Measurements from ENCODE around the gene CHST8. TPM values are rescaled to one million over a fixed set of nuclear protein-coding genes. Genes with fewer than 3 reads are reported as not detected.

CHST8 gene
- total and polyA plus RNA-seq, 4 donors: 0.05 to 0.07 TPM; not detected in 2

DNA sequence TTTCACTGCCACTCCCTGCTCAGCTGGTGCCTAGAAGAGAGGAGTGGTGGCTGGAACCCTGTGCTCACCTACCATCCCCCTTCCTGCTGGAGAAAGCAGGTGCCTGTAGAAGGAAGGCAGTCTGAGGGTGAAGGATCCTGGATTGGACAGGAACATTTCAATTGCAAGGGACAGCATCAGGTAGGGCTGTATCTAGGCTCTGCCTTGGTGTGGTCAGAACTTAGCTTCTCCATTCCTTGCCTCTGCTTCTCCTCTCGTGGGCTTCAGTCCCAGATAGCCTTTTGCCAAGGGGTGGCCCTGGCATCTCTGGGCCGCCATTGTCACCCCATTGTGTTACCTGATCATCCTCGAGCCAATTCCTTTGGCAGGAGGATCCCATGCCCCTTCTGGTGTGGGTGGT is 101.8 kb downstream of the CHST8 start:
- Histone ChIP-seq H3K9ac (ENCODE audit: low read depth in 1 of 2, low read length in 2 of 2) (no peak overlapping the region), H3K4me1 (ENCODE audit: control insufficient read depth in 4 of 4, insufficient read depth in 4 of 4, low read length in 3 of 4) (no peaks in the 10 kb centered on the region), H3K27ac (ENCODE audit: low read depth in 1 of 2, low read length in 2 of 2) (no peak overlapping the region), H3K27me3 (ENCODE audit: control insufficient read depth in 4 of 4, insufficient read depth in 4 of 4, low read length in 3 of 4) (peaks cover 0 to 5% (median 2%) of the 10 kb centered on the region in 4 donors), H3K36me3 (ENCODE audit: control insufficient read depth in 4 of 4, insufficient read depth in 3 of 4, low read depth in 1 of 4, low read length in 3 of 4) (no peaks in the 10 kb centered on the region), H3K4me3 (ENCODE audit: low read depth in 1 of 3, low read length in 3 of 3) (no peak overlapping the region), H3K9me3 (ENCODE audit: control insufficient read depth in 4 of 4, low read length in 3 of 4) (no peaks in the 10 kb centered on the region)
- TF ChIP-seq NR2F2 (IDR thresholded peaks at IDR 0.05) (no peak), ATF3 (IDR thresholded peaks at IDR 0.05) (no peak), TAF1 (conservative IDR thresholded peaks at IDR 0.05) (no peak), SP1 (IDR thresholded peaks at IDR 0.05) (no peak), HNF4A (conservative IDR thresholded peaks at IDR 0.05) (no peak)
- no peak for DNase-seq (ENCODE audit: low spot score)
- WGBS: 63% methylated on average over 3 of the region's 3 CpGs

DNA sequence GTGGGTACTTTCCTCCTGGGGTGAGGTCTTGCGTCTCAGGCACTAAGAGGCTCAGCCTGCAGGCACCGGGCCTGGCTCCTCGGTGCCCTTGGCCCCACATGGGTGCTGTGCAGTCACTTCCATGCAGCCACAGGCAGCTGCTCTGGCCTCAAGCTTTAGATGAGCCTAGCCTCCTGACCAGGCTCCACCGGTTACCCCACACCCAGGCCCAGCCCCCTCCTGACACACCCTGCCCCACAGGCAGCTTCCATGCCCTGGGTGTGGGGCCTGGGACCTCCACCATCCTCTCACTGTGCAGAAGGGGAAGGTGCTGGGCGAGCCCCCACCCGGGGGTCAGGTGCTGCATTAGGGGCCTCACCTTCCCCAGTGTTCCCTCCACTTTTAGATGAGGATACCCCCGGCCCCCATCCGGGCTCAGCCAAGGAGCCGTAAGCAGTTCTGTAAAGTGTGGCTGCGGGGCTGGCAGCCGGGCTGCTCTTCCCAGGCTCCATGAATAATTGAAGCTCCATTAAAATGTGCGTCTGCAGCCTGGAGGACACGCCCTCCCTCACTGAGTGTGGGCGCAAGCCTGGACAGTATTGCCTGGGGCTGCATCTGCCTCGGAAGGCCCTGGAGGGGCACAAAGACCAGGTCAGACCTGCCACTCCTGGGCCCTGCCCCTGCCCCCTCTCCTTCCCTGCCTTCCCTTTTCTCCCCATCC is 102.4 kb downstream of the CHST8 start:
- Histone ChIP-seq H3K4me1 (ENCODE audit: control insufficient read depth in 4 of 4, insufficient read depth in 4 of 4, low read length in 3 of 4) (no peaks in the 10 kb centered on the region), H3K27me3 (ENCODE audit: control insufficient read depth in 4 of 4, insufficient read depth in 4 of 4, low read length in 3 of 4) (peaks cover 0 to 5% (median 2%) of the 10 kb centered on the region in 4 donors), H3K4me3 (ENCODE audit: low read depth in 1 of 3, low read length in 3 of 3) (no peak overlapping the region), H3K36me3 (ENCODE audit: control insufficient read depth in 4 of 4, insufficient read depth in 3 of 4, low read depth in 1 of 4, low read length in 3 of 4) (no peaks in the 10 kb centered on the region), H3K9ac (ENCODE audit: low read depth in 1 of 2, low read length in 2 of 2) (no peak overlapping the region), H3K9me3 (ENCODE audit: control insufficient read depth in 4 of 4, low read length in 3 of 4) (peaks cover 0 to 2% (median 0%) of the 10 kb centered on the region in 4 donors), H3K27ac (ENCODE audit: low read depth in 1 of 2, low read length in 2 of 2) (no peak overlapping the region)
- 74% methylated on average over 15 of the region's 15 CpGs for WGBS
- TF ChIP-seq TAF1 (conservative IDR thresholded peaks at IDR 0.05) (no peak), ATF3 (IDR thresholded peaks at IDR 0.05) (no peak), YY1 (IDR thresholded peaks at IDR 0.05) (no peak), HNF4G (IDR thresholded peaks at IDR 0.05) (no peak), FOXA2 (IDR thresholded peaks at IDR 0.05) (no peak), RAD21 (IDR thresholded peaks at IDR 0.05) (no peak), ZBTB33 (IDR thresholded peaks at IDR 0.05) (no peak), SP1 (IDR thresholded peaks at IDR 0.05) (no peak), FOXA1 (IDR thresholded peaks at IDR 0.05) (no peak)
- TF ChIP-seq, protein P1, sequence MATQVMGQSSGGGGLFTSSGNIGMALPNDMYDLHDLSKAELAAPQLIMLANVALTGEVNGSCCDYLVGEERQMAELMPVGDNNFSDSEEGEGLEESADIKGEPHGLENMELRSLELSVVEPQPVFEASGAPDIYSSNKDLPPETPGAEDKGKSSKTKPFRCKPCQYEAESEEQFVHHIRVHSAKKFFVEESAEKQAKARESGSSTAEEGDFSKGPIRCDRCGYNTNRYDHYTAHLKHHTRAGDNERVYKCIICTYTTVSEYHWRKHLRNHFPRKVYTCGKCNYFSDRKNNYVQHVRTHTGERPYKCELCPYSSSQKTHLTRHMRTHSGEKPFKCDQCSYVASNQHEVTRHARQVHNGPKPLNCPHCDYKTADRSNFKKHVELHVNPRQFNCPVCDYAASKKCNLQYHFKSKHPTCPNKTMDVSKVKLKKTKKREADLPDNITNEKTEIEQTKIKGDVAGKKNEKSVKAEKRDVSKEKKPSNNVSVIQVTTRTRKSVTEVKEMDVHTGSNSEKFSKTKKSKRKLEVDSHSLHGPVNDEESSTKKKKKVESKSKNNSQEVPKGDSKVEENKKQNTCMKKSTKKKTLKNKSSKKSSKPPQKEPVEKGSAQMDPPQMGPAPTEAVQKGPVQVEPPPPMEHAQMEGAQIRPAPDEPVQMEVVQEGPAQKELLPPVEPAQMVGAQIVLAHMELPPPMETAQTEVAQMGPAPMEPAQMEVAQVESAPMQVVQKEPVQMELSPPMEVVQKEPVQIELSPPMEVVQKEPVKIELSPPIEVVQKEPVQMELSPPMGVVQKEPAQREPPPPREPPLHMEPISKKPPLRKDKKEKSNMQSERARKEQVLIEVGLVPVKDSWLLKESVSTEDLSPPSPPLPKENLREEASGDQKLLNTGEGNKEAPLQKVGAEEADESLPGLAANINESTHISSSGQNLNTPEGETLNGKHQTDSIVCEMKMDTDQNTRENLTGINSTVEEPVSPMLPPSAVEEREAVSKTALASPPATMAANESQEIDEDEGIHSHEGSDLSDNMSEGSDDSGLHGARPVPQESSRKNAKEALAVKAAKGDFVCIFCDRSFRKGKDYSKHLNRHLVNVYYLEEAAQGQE (IDR thresholded peaks at IDR 0.05): no peak
- TF ChIP-seq, protein P2, sequence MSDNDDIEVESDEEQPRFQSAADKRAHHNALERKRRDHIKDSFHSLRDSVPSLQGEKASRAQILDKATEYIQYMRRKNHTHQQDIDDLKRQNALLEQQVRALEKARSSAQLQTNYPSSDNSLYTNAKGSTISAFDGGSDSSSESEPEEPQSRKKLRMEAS (IDR thresholded peaks at IDR 0.05): no peak
- DNase-seq (ENCODE audit: low spot score): no peak
